ENCODE results near the gene RMND1. TPM values are rescaled to one million over a fixed set of nuclear protein-coding genes. Genes with fewer than 3 reads are reported as not detected.

Gene RMND1
- polyA plus RNA-seq, 1 donor from 2014 or later = 35.3 TPM

DNA sequence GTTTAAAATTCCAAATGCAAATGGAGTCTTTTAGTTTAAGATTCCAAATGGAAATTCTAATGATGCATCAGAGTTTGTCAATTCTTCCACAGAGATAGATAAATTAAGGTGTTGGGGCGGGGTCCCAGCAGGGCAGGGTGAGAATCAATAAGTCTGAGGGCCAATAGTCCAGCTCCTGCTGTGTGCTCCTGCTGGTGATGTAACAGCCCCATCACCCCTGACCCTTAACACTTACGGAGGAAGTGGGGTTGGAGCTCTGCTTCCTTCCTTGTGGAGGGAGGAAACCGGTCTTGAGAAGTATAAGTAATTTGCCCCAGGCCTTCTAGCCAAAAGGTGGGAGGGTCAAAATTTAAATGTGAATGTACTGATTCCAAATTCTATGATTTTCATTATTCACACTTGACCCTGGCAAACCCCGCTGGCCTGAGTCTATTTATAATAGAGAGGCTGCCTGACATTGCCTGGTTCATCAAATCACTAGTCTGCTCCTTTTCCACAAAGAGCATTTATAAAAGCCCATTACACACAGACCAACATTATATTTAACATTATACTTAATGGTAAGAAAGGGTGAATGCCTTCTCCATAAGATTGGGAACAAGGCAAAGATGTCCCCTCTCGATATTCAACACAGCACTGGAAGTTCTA, 77.8 kb downstream of the RMND1 start:
- H3K9ac ChIP-seq (ENCODE audit: low read length) = no peak overlapping the region
- no peak overlapping the region for H2AFZ ChIP-seq (ENCODE audit: low read depth, low read length)
- H3F3A ChIP-seq (ENCODE audit: insufficient read depth, low read length, poor library complexity, severe bottlenecking) = no peaks in the 10 kb centered on the region

DNA sequence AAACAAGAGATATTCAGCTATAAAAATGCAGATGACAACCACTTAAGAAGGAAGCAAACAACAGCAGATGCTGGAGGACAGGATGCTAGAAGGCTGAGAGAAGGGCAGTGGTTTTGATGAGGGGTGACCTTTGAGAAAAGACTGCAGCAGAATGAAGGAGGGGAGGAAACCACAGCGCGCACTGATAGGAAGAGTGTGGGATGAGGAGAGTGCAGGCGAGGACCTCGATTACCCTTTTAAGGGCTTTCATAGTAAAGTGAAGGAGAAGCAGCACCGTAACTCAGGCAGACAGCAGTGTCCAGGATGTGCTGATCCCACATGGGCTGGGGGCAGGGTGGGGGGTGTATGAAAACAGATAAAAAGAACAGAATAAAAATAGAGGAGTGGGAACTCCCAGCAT, 79.8 kb downstream of the RMND1 start:
- peaks cover 4% of the 10 kb centered on the region for H3K36me3 ChIP-seq (ENCODE audit: insufficient read depth, low read length)
- H2AFZ ChIP-seq (ENCODE audit: low read depth, low read length) = no peak overlapping the region
- no peaks in the 10 kb centered on the region for H3K9me2 ChIP-seq (ENCODE audit: insufficient read depth, low read length)

More for the DNA sequence above, 77.8 kb downstream of the RMND1 start:
- Histone ChIP-seq H3K27me3 (ENCODE audit: insufficient read depth, low read depth, low read length) (no peaks in the 10 kb centered on the region), H3K4me3 (ENCODE audit: low read length) (no peak overlapping the region), H3K4me2 (ENCODE audit: low read length) (no peak overlapping the region), H3K9me3 (ENCODE audit: low read length) (no peaks in the 10 kb centered on the region), H3K79me2 (replicated peaks; ENCODE audit: insufficient read depth, low read length) (peaks cover 5% of the 10 kb centered on the region), H4K20me1 (ENCODE audit: insufficient read depth) (no peaks in the 10 kb centered on the region), H3K9me2 (ENCODE audit: insufficient read depth, low read length) (no peaks in the 10 kb centered on the region), H3K27ac (ENCODE audit: low read length) (no peak overlapping the region), H3K36me3 (ENCODE audit: insufficient read depth, low read length) (peaks cover 4% of the 10 kb centered on the region)
- TF ChIP-seq, protein P1, sequence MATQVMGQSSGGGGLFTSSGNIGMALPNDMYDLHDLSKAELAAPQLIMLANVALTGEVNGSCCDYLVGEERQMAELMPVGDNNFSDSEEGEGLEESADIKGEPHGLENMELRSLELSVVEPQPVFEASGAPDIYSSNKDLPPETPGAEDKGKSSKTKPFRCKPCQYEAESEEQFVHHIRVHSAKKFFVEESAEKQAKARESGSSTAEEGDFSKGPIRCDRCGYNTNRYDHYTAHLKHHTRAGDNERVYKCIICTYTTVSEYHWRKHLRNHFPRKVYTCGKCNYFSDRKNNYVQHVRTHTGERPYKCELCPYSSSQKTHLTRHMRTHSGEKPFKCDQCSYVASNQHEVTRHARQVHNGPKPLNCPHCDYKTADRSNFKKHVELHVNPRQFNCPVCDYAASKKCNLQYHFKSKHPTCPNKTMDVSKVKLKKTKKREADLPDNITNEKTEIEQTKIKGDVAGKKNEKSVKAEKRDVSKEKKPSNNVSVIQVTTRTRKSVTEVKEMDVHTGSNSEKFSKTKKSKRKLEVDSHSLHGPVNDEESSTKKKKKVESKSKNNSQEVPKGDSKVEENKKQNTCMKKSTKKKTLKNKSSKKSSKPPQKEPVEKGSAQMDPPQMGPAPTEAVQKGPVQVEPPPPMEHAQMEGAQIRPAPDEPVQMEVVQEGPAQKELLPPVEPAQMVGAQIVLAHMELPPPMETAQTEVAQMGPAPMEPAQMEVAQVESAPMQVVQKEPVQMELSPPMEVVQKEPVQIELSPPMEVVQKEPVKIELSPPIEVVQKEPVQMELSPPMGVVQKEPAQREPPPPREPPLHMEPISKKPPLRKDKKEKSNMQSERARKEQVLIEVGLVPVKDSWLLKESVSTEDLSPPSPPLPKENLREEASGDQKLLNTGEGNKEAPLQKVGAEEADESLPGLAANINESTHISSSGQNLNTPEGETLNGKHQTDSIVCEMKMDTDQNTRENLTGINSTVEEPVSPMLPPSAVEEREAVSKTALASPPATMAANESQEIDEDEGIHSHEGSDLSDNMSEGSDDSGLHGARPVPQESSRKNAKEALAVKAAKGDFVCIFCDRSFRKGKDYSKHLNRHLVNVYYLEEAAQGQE (IDR thresholded peaks at IDR 0.05; ENCODE audit: borderline replicate concordance) = no peak
- TF ChIP-seq EZH2 (IDR thresholded peaks at IDR 0.05; ENCODE audit: borderline replicate concordance, insufficient read depth, low read length, poor library complexity, severe bottlenecking) = no peak

More for the DNA sequence above, 79.8 kb downstream of the RMND1 start:
- Histone ChIP-seq H4K20me1 (ENCODE audit: insufficient read depth) (no peaks in the 10 kb centered on the region), H3K79me2 (replicated peaks; ENCODE audit: insufficient read depth, low read length) (peaks cover 5% of the 10 kb centered on the region), H3K4me2 (ENCODE audit: low read length) (no peak overlapping the region), H3K27me3 (ENCODE audit: insufficient read depth, low read depth, low read length) (no peaks in the 10 kb centered on the region), H3K9me3 (ENCODE audit: low read length) (no peaks in the 10 kb centered on the region), H3F3A (ENCODE audit: insufficient read depth, low read length, poor library complexity, severe bottlenecking) (no peaks in the 10 kb centered on the region), H3K9ac (ENCODE audit: low read length) (no peak overlapping the region), H3K4me3 (ENCODE audit: low read length) (no peak overlapping the region), H3K27ac (ENCODE audit: low read length) (no peak overlapping the region)
- TF ChIP-seq MXI1 (conservative IDR thresholded peaks at IDR 0.05; ENCODE audit: poor library complexity, severe bottlenecking) = no peak
- TF ChIP-seq POLR2AphosphoS5 (IDR thresholded peaks at IDR 0.05) = no peak
- no peak for TF ChIP-seq EP300 (conservative IDR thresholded peaks at IDR 0.05; ENCODE audit: poor library complexity, severe bottlenecking)
- TF ChIP-seq RAD21 (conservative IDR thresholded peaks at IDR 0.05) = no peak
- TF ChIP-seq EZH2 (IDR thresholded peaks at IDR 0.05; ENCODE audit: borderline replicate concordance, insufficient read depth, low read length, poor library complexity, severe bottlenecking) = no peak
- TF ChIP-seq, protein P2, sequence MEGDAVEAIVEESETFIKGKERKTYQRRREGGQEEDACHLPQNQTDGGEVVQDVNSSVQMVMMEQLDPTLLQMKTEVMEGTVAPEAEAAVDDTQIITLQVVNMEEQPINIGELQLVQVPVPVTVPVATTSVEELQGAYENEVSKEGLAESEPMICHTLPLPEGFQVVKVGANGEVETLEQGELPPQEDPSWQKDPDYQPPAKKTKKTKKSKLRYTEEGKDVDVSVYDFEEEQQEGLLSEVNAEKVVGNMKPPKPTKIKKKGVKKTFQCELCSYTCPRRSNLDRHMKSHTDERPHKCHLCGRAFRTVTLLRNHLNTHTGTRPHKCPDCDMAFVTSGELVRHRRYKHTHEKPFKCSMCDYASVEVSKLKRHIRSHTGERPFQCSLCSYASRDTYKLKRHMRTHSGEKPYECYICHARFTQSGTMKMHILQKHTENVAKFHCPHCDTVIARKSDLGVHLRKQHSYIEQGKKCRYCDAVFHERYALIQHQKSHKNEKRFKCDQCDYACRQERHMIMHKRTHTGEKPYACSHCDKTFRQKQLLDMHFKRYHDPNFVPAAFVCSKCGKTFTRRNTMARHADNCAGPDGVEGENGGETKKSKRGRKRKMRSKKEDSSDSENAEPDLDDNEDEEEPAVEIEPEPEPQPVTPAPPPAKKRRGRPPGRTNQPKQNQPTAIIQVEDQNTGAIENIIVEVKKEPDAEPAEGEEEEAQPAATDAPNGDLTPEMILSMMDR (IDR thresholded peaks at IDR 0.05; ENCODE audit: poor library complexity, severe bottlenecking) = no peak
- TF ChIP-seq, protein P1 (IDR thresholded peaks at IDR 0.05; ENCODE audit: borderline replicate concordance) = no peak
- no peak for TF ChIP-seq TAF1 (IDR thresholded peaks at IDR 0.05; ENCODE audit: low read depth)
- TF ChIP-seq SMC3 (conservative IDR thresholded peaks at IDR 0.05; ENCODE audit: poor library complexity) = no peak
